Measurements from ENCODE around the gene TMEM86A.

The TMEM86A gene

DNA sequence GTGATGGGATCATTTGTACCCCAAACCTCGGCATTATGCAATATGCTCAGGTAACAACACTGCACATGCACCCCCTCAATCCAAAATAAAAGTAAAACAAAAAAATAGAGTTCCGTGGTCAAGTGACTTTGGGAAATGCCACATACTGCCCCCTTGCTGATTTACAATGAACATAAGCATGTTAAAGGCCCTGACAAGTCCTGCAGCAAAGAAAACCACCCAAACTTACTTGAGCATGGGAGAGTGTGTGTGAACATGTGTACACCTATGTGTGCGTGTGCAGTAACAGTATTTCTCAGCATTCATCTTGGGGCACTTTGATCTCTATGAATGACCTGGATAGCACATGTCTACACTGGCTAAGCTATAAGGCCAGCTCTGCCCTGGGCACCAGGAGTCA lies 43.2 kb downstream of the TMEM86A start:
- H3K4me1 Mint-ChIP-seq = no peaks in the 10 kb centered on the region
- no peaks in the 10 kb centered on the region for H3K9me3 Mint-ChIP-seq
- peaks cover 7% of the 10 kb centered on the region for H3K27me3 Mint-ChIP-seq (ENCODE audit: low read depth)
- H3K4me3 Mint-ChIP-seq = no peak overlapping the region
- TF ChIP-seq, protein P1, sequence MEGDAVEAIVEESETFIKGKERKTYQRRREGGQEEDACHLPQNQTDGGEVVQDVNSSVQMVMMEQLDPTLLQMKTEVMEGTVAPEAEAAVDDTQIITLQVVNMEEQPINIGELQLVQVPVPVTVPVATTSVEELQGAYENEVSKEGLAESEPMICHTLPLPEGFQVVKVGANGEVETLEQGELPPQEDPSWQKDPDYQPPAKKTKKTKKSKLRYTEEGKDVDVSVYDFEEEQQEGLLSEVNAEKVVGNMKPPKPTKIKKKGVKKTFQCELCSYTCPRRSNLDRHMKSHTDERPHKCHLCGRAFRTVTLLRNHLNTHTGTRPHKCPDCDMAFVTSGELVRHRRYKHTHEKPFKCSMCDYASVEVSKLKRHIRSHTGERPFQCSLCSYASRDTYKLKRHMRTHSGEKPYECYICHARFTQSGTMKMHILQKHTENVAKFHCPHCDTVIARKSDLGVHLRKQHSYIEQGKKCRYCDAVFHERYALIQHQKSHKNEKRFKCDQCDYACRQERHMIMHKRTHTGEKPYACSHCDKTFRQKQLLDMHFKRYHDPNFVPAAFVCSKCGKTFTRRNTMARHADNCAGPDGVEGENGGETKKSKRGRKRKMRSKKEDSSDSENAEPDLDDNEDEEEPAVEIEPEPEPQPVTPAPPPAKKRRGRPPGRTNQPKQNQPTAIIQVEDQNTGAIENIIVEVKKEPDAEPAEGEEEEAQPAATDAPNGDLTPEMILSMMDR (IDR thresholded peaks at IDR 0.05; ENCODE audit: unreplicated experiment in 3 of 3) = no peak
- no peak overlapping the region for H3K27ac Mint-ChIP-seq
- no peaks in the 10 kb centered on the region for H3K36me3 Mint-ChIP-seq (ENCODE audit: low read depth)

DNA sequence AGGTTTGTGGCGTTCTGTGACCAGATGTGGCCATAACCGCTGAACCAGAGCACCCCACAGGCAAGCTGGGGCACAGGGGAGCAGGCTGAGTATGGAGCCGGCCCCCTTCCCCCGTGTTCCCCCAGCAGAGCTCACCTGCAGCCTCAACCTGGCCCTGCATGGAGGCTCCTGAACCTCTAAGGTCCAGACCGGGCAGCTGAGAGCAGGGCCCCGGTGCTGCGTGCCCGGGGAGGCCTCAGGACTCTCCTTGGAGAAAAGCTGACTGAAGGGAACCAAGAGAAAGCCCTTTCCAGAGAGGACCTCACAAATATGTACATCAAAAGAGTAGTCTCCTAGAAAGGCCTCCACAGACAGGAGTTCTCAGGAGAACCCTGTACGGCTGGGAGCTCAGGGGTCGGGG lies 44.8 kb downstream of the TMEM86A start:
- Mint-ChIP-seq H3K27ac (no peak overlapping the region), H3K27me3 (ENCODE audit: low read depth) (peaks cover 10% of the 10 kb centered on the region), H3K4me3 (no peak overlapping the region), H3K36me3 (ENCODE audit: low read depth) (no peaks in the 10 kb centered on the region), H3K9me3 (no peaks in the 10 kb centered on the region), H3K4me1 (no peaks in the 10 kb centered on the region)
- TF ChIP-seq, protein P1 (IDR thresholded peaks at IDR 0.05; ENCODE audit: unreplicated experiment in 3 of 3) = no peak

DNA sequence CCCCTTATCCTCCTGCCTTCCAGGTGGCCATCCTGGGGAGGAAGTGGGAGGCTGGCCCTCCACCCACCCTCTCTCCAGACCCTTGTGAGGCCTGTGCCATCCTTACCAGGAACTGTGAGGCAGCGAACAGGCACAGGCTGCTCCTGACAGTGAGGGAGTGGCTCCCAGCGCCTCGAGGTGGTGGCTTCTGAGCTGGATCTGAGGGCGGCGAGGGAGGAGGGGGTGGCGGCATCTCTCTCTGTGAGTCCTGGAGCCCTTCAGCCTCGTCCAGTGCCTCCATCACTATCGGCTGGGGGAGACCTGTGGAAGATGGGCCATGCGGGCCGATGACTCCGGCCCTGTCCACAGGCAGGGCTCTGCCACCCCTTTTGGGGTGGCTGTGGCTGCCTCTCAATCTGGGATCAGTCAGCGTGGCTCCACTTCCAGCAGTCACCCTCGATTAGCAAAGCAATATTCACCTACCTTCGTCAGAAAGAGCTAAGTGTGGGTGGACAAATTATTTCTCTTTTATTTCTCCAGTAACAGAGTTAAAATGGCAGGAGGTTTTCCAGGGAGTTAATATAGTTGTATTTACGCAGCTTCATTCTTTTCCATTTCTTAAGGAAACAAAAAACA lies 45.4 kb downstream of the TMEM86A start:
- Mint-ChIP-seq H3K27me3 (ENCODE audit: low read depth) (peaks cover 8% of the 10 kb centered on the region), H3K4me1 (no peaks in the 10 kb centered on the region), H3K9me3 (no peaks in the 10 kb centered on the region), H3K27ac (no peak overlapping the region), H3K4me3 (no peak overlapping the region), H3K36me3 (ENCODE audit: low read depth) (no peaks in the 10 kb centered on the region)
- TF ChIP-seq, protein P1 (IDR thresholded peaks at IDR 0.05; ENCODE audit: unreplicated experiment in 3 of 3) = no peak

DNA sequence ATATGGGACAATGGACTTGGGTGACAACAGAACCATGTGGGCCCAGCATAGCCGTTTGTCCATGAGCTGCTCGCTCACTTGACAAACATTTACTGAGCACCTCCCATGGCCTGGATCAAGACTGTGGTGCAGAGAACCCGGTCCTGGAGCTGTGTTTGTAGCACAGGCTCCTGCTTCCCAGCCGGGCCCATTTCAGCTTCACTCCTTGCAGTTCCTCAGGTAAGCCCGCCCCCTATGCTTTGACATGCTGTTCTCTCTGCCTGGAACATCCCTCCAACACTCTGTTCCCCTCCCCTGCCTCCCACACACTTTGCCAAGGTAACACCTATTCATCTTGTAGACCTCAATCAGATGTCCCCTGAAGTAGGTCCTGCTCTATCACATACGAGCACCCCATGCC lies 46.7 kb downstream of the TMEM86A start:
- TF ChIP-seq, protein P1 (IDR thresholded peaks at IDR 0.05; ENCODE audit: unreplicated experiment in 3 of 3) = no peak
- H3K4me3 Mint-ChIP-seq = no peak overlapping the region
- H3K9me3 Mint-ChIP-seq = no peaks in the 10 kb centered on the region
- peaks cover 8% of the 10 kb centered on the region for H3K27me3 Mint-ChIP-seq (ENCODE audit: low read depth)
- H3K36me3 Mint-ChIP-seq (ENCODE audit: low read depth) = no peaks in the 10 kb centered on the region
- H3K4me1 Mint-ChIP-seq = no peaks in the 10 kb centered on the region
- H3K27ac Mint-ChIP-seq = no peak overlapping the region

DNA sequence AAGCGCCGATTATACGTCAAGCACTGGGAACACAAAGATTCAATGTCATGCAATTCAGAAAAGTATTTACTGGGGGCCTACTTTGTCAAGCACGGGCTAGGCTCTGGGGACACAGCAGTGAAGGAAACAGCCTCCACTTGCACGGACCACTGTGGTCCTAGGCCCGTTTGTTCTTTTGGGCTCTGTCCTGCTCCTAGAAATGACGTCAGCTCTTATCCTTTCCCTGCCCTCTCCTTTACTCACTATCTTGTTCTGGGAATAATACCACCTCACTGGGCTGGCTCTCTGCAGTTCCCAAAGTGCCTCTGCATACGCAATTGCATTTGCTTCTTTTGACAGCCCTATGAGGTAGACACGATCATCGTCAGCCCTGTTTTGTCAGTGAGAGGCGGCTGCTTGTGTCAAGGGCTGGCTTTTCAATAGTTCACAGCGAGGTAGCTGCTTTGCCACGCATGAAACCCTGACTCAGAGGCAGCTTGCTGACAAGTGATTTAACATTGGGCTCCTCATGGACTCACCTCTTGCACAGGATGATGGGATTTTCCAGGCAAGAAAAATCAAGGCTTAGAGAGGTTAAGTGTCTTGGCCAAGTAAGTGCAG lies 50.3 kb downstream of the TMEM86A start:
- no peaks in the 10 kb centered on the region for H3K36me3 Mint-ChIP-seq (ENCODE audit: low read depth)
- H3K27me3 Mint-ChIP-seq (ENCODE audit: low read depth) = peaks cover 14% of the 10 kb centered on the region

More for the DNA sequence above, 50.3 kb downstream of the TMEM86A start:
- Mint-ChIP-seq H3K9me3 (no peaks in the 10 kb centered on the region), H3K4me3 (no peak overlapping the region), H3K4me1 (no peaks in the 10 kb centered on the region), H3K27ac (no peak overlapping the region)
- TF ChIP-seq, protein P1 (IDR thresholded peaks at IDR 0.05; ENCODE audit: unreplicated experiment in 3 of 3) = no peak

Measured in nephron (organoid).